GM12872 (cell line): ENCODE results near the gene C4orf50.

Source experiments
- TF ChIP-seq, protein P1 (sequence below): IDR thresholded peaks from 3 replicates; pipeline ENCODE4 v1.5.1; 2011; ENCODE audit warnings: low read depth, mild to moderate bottlenecking, low read length, moderate library complexity; ENCODE audit not compliant: insufficient read depth

C4orf50 gene

DNA sequence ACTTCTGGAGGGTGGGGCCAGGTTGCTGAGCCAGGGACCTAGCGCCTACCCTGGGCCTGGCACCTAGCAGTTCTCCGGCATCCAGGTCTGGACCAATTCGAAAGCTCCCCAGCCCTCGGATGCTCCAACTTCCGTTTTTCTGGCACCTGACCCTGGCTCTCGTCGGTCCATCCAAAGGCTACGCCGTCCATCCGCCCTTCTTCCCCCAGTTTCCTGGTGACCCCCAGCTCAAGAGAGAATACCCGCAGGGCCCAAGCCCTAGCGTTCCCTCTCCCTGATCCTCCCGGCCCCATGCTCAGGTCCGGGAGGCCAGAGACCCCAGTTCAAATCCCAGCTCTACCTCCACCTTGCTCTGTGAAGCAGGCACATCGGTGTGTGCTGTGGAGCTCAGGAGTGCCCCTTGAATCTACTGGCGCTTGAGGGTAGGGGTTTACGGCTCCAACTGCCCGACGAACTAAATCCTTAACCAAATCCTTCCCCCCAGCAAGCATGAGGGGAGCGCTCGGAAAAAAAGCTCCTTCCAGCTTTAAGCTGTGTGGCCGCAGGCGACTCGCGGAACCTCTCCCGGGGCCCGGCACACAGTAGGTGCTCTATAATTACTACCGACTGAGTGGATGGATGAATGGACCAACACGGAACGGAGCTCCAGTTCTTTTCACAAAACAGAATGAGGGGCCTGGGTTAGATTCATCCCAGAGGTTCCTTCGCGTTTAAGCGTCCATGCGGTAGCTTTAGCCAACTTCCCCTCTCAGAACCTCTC lies 126.5 kb downstream of the C4orf50 start:
- TF ChIP-seq, protein P1, sequence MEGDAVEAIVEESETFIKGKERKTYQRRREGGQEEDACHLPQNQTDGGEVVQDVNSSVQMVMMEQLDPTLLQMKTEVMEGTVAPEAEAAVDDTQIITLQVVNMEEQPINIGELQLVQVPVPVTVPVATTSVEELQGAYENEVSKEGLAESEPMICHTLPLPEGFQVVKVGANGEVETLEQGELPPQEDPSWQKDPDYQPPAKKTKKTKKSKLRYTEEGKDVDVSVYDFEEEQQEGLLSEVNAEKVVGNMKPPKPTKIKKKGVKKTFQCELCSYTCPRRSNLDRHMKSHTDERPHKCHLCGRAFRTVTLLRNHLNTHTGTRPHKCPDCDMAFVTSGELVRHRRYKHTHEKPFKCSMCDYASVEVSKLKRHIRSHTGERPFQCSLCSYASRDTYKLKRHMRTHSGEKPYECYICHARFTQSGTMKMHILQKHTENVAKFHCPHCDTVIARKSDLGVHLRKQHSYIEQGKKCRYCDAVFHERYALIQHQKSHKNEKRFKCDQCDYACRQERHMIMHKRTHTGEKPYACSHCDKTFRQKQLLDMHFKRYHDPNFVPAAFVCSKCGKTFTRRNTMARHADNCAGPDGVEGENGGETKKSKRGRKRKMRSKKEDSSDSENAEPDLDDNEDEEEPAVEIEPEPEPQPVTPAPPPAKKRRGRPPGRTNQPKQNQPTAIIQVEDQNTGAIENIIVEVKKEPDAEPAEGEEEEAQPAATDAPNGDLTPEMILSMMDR = no peak

DNA sequence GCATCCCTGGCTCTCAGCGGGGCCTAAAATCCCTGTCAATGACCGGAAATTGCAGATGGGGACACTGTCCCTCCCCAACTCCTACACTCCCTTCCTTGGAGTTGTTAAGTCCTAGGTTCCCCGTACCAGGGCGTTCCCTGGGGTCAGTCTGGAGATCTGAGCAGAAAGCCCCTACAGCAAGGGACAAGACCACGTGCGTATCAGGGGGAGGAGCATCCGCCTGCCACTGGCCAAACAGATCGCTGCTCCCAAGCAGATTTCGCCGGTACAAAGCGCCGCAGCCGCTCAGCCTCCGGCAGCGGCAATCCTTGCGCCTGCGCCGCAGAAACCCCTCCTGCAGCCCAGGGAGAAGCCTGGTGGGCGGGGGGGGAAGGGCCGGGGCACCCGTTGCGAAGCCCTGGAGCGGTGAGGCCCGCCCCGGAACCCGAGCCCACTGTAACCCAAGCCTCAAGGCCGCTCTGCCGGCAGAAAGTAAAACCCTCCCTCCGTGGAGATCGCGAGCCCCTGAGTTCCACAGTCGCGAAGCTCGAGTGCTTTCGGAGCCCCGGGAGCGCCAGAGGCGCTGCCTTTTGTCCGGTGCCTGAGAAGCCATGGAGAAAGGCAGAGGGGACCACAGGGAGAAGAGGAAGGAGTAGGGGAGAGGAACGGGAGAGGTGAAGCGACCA lies 128.0 kb downstream of the C4orf50 start:
- TF ChIP-seq, protein P1 = no peak

DNA sequence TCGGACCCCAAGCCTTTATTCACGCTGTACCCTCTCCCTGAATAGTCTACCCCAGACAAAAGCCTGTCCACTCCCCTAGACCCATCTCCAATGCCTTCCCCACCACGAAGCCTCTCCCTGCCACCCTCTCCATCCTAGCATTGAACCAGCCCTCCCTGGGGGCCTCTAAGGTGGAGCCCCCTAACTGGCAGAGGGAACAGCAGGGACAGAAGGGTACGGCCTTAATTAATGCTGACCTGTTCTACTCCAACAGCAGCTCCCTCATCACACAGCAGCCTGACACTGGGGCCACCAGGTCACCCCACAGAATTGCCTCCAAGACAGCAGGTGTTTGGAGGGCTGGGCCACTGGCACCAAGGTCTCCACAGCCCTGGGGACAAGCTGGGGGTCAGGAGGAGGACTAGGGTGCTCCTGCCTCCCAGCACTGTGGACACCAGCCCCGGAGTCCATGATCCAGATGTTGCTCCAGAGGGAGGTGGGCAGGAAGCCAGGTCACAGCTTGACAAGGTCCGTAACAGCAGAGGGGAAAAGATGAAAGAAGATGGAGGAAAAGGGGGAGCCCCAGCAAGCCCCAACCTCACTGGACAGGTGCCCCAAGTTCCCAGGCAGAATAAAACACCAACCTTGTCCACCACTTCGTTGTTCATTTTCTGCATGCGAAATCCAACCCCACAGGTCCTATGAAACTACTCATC lies 129.1 kb downstream of the C4orf50 start:
- TF ChIP-seq, protein P1 = no peak

DNA sequence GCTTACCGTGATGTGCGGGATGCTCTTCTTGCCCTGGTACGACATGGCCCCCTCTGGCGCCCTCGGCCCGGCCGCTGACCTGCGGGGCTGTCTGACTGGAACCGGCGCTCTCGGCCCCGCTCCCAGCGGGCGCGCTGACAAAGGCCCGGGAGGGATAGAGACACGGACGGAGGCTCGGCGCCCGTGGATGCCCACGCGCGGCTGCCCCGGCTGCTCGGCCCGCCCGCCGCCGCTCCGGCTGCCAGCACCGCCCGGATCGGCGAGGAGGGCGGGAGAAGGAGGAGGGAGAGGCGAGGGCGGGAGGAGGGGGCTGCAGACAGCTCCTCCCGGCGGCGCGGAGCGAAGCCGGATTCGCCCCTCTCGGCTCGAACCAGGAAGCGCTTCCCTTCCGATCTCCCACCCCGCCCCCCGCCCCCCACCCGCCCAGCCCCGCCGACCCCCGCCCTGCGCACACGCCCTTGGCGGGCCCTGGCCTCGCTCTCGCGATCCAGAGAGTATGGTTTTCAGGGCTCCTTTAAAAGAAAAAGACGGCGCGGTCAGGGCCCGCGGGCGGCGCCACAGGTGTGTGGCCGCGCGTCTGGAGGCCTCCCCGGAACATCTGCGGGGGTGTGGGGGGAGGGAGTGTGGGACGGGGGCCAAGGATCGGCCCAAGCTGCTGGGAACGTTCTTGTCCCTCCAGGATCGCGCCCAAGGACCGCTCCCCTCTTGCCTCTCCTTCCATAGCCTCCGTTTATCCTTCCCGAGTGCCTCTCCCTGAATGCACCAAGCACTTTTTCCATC lies 129.8 kb downstream of the C4orf50 start:
- TF ChIP-seq, protein P1 = no peak

DNA sequence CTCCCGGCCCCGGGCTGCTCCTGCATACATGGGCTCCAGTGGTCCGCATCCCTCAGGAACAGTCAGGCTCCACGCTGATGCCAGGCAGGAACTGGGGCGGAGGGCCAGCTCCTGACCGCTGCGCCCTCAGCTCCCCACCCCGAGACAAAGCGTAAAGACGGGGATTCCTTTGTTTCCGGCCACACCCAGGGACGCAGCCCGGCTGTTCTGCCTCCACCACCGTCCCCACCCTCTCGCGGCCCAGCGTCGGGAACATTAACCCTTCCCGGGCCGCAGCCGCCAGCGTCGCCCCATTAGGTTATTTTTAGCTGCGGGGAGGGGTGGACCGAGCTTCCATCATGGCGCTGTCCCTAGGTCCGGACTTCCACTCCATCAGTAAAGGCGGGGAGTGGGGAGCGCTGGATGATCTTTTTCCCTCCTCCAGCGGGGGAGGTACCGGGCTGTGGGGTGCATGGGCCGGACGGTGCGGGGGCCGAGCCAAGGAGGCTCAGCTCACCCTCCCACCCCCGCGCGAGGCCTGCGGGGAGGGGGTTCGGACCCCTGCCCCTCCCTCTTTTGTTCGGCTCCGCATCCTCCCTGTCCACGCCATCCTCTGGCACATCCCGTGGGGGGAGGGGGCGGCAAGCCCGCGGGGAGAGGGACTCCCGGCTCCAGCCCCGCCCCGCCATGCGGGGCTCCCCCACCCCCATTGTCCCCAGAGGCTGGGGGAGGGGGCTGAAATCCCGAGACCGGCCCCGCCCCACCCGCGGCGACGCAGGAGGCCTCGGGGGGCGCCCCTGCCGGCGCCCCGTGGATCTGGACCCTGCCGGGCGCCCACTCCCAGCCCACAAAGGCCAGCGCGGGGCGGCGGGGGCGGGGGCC lies 130.6 kb downstream of the C4orf50 start:
- TF ChIP-seq, protein P1 = no peak

DNA sequence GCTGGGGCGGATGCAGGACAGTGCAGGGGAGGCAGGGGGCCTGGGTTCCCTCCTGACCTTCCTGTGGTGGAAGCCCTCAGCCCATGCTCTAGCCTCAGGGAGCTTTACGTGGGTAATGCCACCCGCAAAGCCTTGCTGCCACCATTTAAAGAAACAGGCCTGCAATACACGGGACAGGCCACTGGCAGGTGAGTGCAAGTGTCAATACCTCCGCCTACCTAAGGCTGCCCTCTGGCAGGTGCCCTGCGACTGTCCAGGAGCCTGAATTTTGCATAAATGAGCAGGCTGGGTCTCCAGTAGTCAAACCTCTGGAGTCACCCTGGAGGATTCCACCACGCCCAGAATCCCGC lies 131.2 kb downstream of the C4orf50 start:
- TF ChIP-seq, protein P1 = no peak
